Endothelial cell of umbilical vein (primary cell): ENCODE results near the gene POC5. TPM values are rescaled to one million over a fixed set of nuclear protein-coding genes. Genes with fewer than 3 reads are reported as not detected.

ENCODE experiments used
- BruUV-seq: library from RNA; stranded (reverse); fragments of 400-500 nt; replicated peaks from 2 replicates; lab custom pipeline; 2021; lab: Mats Ljungman, UMichigan
- CTCF ChIA-PET: fragments of 300-600, 350-600 bp; sonication (Branson Sonifier 250); formaldehyde crosslinking; loops from one replicate; lab custom pipeline; 2021; ENCODE audit warnings: antibody characterized with exemption, inconsistent platforms; lab: Charles Lee
- POLR2A ChIA-PET: fragments of 300-600, 350-600 bp; sonication (Branson Sonifier 250); formaldehyde crosslinking; loops from one replicate; lab custom pipeline; 2021; ENCODE audit warnings: antibody characterized with exemption, inconsistent platforms; lab: Charles Lee
- DNase-seq: peaks from one replicate; pipeline ENCODE4 v3.0.0-alpha.2; 2011; ENCODE audit warnings: low read depth, low spot score
- FAIRE-seq: peaks from 2 replicates; lab custom pipeline; 2011; peaks lifted over from hg19 to GRCh38; lab: Jason Lieb, UNC
- H2AFZ ChIP-seq: 2 replicates; pipeline ENCODE4 v1.6.0; 2012; ENCODE audit warnings: low read depth, low read length, control low read depth, inconsistent platforms
- H3K27ac ChIP-seq: 2 replicates; pipeline ENCODE4 v1.5.1; 2011; ENCODE audit warnings: low read depth, mild to moderate bottlenecking, control low read depth, low read length, moderate library complexity; ENCODE audit not compliant: insufficient read depth
- H3K27me3 ChIP-seq, 2 experiments: 2 replicates each; pipeline versions ENCODE4 v1.6.0 to v1.6.1; 2011; ENCODE audit warnings: low read length in 2 of 2, mixed read lengths in 1 of 2; ENCODE audit not compliant: control insufficient read depth in 2 of 2, insufficient read depth in 2 of 2
- H3K36me3 ChIP-seq, 2 experiments: 2 replicates in 1 of 2; 3 replicates in 1 of 2; pipeline ENCODE4 v1.5.1; 2011; ENCODE audit warnings: low read length in 2 of 2, mild to moderate bottlenecking in 1 of 2, moderate library complexity in 1 of 2; ENCODE audit not compliant: control insufficient read depth in 2 of 2, insufficient read depth in 2 of 2; ENCODE audit errors: extremely low read depth in 1 of 2
- H3K4me1 ChIP-seq: 3 replicates; pipeline ENCODE4 v1.5.1; 2011; ENCODE audit warnings: mild to moderate bottlenecking, low read length; ENCODE audit not compliant: control insufficient read depth, insufficient read depth; ENCODE audit errors: extremely low read depth
- H3K4me2 ChIP-seq: 2 replicates; pipeline ENCODE4 v1.6.1; 2011; ENCODE audit warnings: low read length, control low read depth, mixed read lengths; ENCODE audit not compliant: insufficient read depth
- H3K4me3 ChIP-seq, 3 experiments: fragments of 200-600 bp in 1 of 3; sonication (generic), shearing (Covaris generic) in 1 of 3; replicated peaks in 1 of 3; 2 replicates each; pipeline ENCODE4 v1.5.1; 2011 to 2016; ENCODE audit warnings: control low read depth in 3 of 3, low read length in 3 of 3, mild to moderate bottlenecking in 2 of 3, inconsistent platforms in 1 of 3, low read depth in 1 of 3, moderate library complexity in 1 of 3; ENCODE audit not compliant: insufficient read depth in 1 of 3
- H3K79me2 ChIP-seq: 2 replicates; pipeline ENCODE4 v1.6.0; 2012; ENCODE audit warnings: low read length, inconsistent platforms; ENCODE audit not compliant: control insufficient read depth, insufficient read depth
- H3K9ac ChIP-seq: replicated peaks from 2 replicates; pipeline ENCODE3; 2011; ENCODE audit warnings: low read length, control low read depth; ENCODE audit not compliant: insufficient read depth; ENCODE audit errors: extremely low read depth
- H3K9me1 ChIP-seq: replicated peaks from 3 replicates; pipeline ENCODE4 v1.6.0; 2011; ENCODE audit warnings: mild to moderate bottlenecking, low read length; ENCODE audit not compliant: control insufficient read depth, insufficient read depth; ENCODE audit errors: extremely low read depth
- H3K9me3 ChIP-seq: replicated peaks from 2 replicates; pipeline ENCODE4 v1.5.1; 2012; ENCODE audit warnings: low read length, inconsistent platforms; ENCODE audit not compliant: control insufficient read depth, insufficient read depth
- H4K20me1 ChIP-seq: replicated peaks from 2 replicates; pipeline ENCODE3; 2011; ENCODE audit warnings: mild to moderate bottlenecking, low read length; ENCODE audit not compliant: control insufficient read depth, insufficient read depth; ENCODE audit errors: extremely low read depth
- CTCF ChIP-seq, 2 donors: IDR thresholded peaks; 1 replicate in 1 of 2; 2 replicates in 1 of 2; pipeline ENCODE4 v1.5.1; 2011; ENCODE audit warnings: low read length in 2 of 2, mild to moderate bottlenecking in 2 of 2, moderate library complexity in 2 of 2, control low read depth in 1 of 2, inconsistent platforms in 1 of 2, low read depth in 1 of 2; ENCODE audit not compliant: insufficient read depth in 1 of 2; ENCODE audit errors: extremely low read depth in 1 of 2
- EZH2 ChIP-seq: IDR thresholded peaks from 2 replicates; pipeline ENCODE4 v1.6.1; 2012; ENCODE audit warnings: borderline replicate concordance, low read depth, mild to moderate bottlenecking, moderate library complexity, low read length, inconsistent platforms; ENCODE audit not compliant: severe bottlenecking
- FOS ChIP-seq: IDR thresholded peaks from 2 replicates; pipeline ENCODE4 v1.6.1; 2011; ENCODE audit warnings: mild to moderate bottlenecking, low read length, moderate library complexity, borderline replicate concordance; ENCODE audit not compliant: insufficient read depth
- GATA2 ChIP-seq: IDR thresholded peaks from 2 replicates; pipeline ENCODE4 v1.7.0; 2011; ENCODE audit warnings: low read depth, mild to moderate bottlenecking, moderate library complexity, mixed read lengths, low read length; ENCODE audit not compliant: insufficient read length, insufficient read depth
- JUN ChIP-seq: IDR thresholded peaks from 2 replicates; pipeline ENCODE4 v1.6.1; 2011; ENCODE audit warnings: borderline replicate concordance, low read depth; ENCODE audit not compliant: insufficient read length, insufficient read depth
- MYC ChIP-seq: IDR thresholded peaks from one replicate; pipeline ENCODE4 v1.6.1; 2011; ENCODE audit warnings: mild to moderate bottlenecking, low read depth, low read length
- POLR2A ChIP-seq: IDR thresholded peaks from 2 replicates; pipeline ENCODE4 v1.6.1; 2012; ENCODE audit warnings: low read depth, mild to moderate bottlenecking, control low read depth, low read length
- POLR2AphosphoS5 ChIP-seq: IDR thresholded peaks from 2 replicates; pipeline ENCODE4 v1.6.1; 2012; ENCODE audit warnings: low read depth, mild to moderate bottlenecking, control low read depth, low read length, moderate library complexity; ENCODE audit not compliant: insufficient read depth
- dilution Hi-C: fragments of 300-500 bp; cut with MboI; formaldehyde crosslinking; loops from one replicate; pipeline ENCODE4 v1.15.0; 2019; ENCODE audit warnings: low sequenced_read_pairs; ENCODE audit not compliant: extremely low pct_ligation_motif_present
- intact Hi-C: fragments of 100-400 bp; cut with micrococcal nuclease; formaldehyde crosslinking; loops from one replicate; pipeline ENCODE4 v1.10.0; 2022
- polyA plus RNA-seq, 4 experiments: library from polyadenylated mRNA; depleted of rRNA in 3 of 4; stranded (reverse) in 3 of 4; unstranded in 1 of 4; fragments of >200 nt; gene quantifications; 2 replicates each; pipeline versions ENCODE4 v1.2.1 to v1.2.3, GENCODE V29; 2011 to 2012; ENCODE audit warnings: missing spikeins in 1 of 4
- total RNA-seq: library from RNA; stranded (reverse); gene quantifications from 2 replicates; pipeline ENCODE4 v1.2.3, GENCODE V29; 2021
- TF ChIP-seq, protein P1 (sequence below): IDR thresholded peaks from 2 replicates; pipeline ENCODE4 v1.6.1; 2011; ENCODE audit not compliant: insufficient read depth, insufficient read length

The POC5 gene
- total and polyA plus RNA-seq, 2 donors (not counting 3 experiments of a cell fraction or from before 2014, with no cell fraction given) = 8.3 to 15.9 TPM

DNA sequence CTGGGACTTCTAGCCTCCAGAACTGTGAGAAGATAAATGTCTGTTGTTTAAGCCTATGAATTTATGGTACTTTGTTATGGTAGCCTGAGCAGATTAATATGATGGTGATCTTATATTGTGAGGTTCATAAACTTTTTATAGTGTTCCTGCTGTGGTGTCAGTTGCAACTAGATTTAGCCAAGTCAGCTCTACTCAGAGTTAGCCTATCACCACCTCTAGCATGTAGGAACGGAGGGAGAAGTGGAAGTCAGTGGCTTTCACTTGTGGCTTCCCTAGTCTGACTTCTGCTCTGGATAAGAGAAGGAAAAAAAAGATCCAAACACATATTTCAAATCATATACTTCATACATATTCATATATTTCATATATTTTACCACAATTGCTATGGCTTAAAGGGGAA lies 6.6 kb downstream of the POC5 start:
- no peak overlapping the region for H3K9ac ChIP-seq
- H2AFZ ChIP-seq = no peak overlapping the region
- no peaks in the 10 kb centered on the region for H3K9me1 ChIP-seq
- dilution Hi-C loops = no loop called here
- peaks cover 0 to 4% of the 10 kb centered on the region in 2 experiments for H3K36me3 ChIP-seq
- intact Hi-C loops = loop anchor here (10.0 kb wide), 2 partner anchors 464 to 656 kb away; partner anchors contain the start of gene GCNT4
- no peak overlapping the region for H3K4me2 ChIP-seq
- ChIA-PET CTCF (no interaction called here), POLR2A (no interaction called here)
- BruUV-seq = no TSS peak
- no peak overlapping the region for H3K4me3 ChIP-seq
- no peaks in the 10 kb centered on the region for H3K9me3 ChIP-seq
- no peaks in the 10 kb centered on the region for H3K27me3 ChIP-seq
- no peaks in the 10 kb centered on the region for H4K20me1 ChIP-seq
- DNase-seq = no peak
- peaks cover 14% of the 10 kb centered on the region for H3K79me2 ChIP-seq
- no peak for TF ChIP-seq POLR2A
- TF ChIP-seq, protein P1, sequence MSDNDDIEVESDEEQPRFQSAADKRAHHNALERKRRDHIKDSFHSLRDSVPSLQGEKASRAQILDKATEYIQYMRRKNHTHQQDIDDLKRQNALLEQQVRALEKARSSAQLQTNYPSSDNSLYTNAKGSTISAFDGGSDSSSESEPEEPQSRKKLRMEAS = no peak
- TF ChIP-seq JUN = no peak
- TF ChIP-seq GATA2 = no peak
- no peak for TF ChIP-seq FOS
- no peak for TF ChIP-seq EZH2
- TF ChIP-seq CTCF (IDR thresholded peaks at IDR 0.05; ENCODE audit: extremely low read depth in 1 of 2, insufficient read depth in 1 of 2, low read depth in 1 of 2, low read length in 2 of 2) = no peak
- no peak for TF ChIP-seq MYC
- no peak for TF ChIP-seq POLR2AphosphoS5
- no peak overlapping the region for H3K27ac ChIP-seq
- no peak for FAIRE-seq
- H3K4me1 ChIP-seq = no peaks in the 10 kb centered on the region
